ENCODE measurements around the gene PLEK2. TPM values are rescaled to one million over a fixed set of nuclear protein-coding genes. Genes with fewer than 3 reads are reported as not detected.

Gene PLEK2
- total RNA-seq, 1 donor from 2014 or later = 1.7 TPM

- intact Hi-C loops (cut with micrococcal nuclease) = no loop called here
- Mint-ChIP-seq H3K4me1 (no peaks in the 10 kb centered on the region), H3K9me3 (no peaks in the 10 kb centered on the region), H3K27me3 (peaks cover 30% of the 10 kb centered on the region), H3K4me3 (no peak overlapping the region), H3K27ac (no peak overlapping the region), H3K36me3 (ENCODE audit: low read depth) (no peaks in the 10 kb centered on the region)
- no peak for DNase-seq
Measured at GRCh38 chr14:67441256-67441655, 29.3 kb upstream of the PLEK2 start.

GRCh38 chr14:67440513-67440912, 28.5 kb upstream of the PLEK2 start:
- Mint-ChIP-seq H3K27ac (no peak overlapping the region), H3K36me3 (ENCODE audit: low read depth) (no peaks in the 10 kb centered on the region), H3K4me3 (no peak overlapping the region), H3K27me3 (peaks cover 27% of the 10 kb centered on the region), H3K4me1 (no peaks in the 10 kb centered on the region), H3K9me3 (no peaks in the 10 kb centered on the region)
- no peak for DNase-seq
- intact Hi-C loops (cut with micrococcal nuclease) = no loop called here

- no peak overlapping the region for H3K27ac Mint-ChIP-seq
- no peaks in the 10 kb centered on the region for H3K9me3 Mint-ChIP-seq
- intact Hi-C loops (cut with micrococcal nuclease) = no loop called here
- H3K4me1 Mint-ChIP-seq = no peaks in the 10 kb centered on the region
- no peak for DNase-seq
- H3K36me3 Mint-ChIP-seq (ENCODE audit: low read depth) = no peaks in the 10 kb centered on the region
- peaks cover 29% of the 10 kb centered on the region for H3K27me3 Mint-ChIP-seq
- H3K4me3 Mint-ChIP-seq = no peak overlapping the region
Measured at GRCh38 chr14:67438969-67439368, 27.0 kb upstream of the PLEK2 start.

- Mint-ChIP-seq H3K36me3 (ENCODE audit: low read depth) (no peaks in the 10 kb centered on the region), H3K4me3 (no peak overlapping the region)
- intact Hi-C loops (cut with micrococcal nuclease) = no loop called here
Measured at GRCh38 chr14:67436006-67436866, 24.3 kb upstream of the PLEK2 start.

GRCh38 chr14:67435603-67436002, 23.6 kb upstream of the PLEK2 start:
- H3K4me3 Mint-ChIP-seq = no peak overlapping the region
- H3K4me1 Mint-ChIP-seq = no peaks in the 10 kb centered on the region
- H3K9me3 Mint-ChIP-seq = no peaks in the 10 kb centered on the region
- no peak overlapping the region for H3K27ac Mint-ChIP-seq
- no peak for DNase-seq
- peaks cover 27% of the 10 kb centered on the region for H3K27me3 Mint-ChIP-seq
- intact Hi-C loops (cut with micrococcal nuclease) = no loop called here
- H3K36me3 Mint-ChIP-seq (ENCODE audit: low read depth) = no peaks in the 10 kb centered on the region

More at GRCh38 chr14:67436006-67436866, 24.3 kb upstream of the PLEK2 start:
- no peak for DNase-seq
- Mint-ChIP-seq H3K27ac (no peak overlapping the region), H3K27me3 (peaks cover 27% of the 10 kb centered on the region), H3K4me1 (no peaks in the 10 kb centered on the region), H3K9me3 (no peaks in the 10 kb centered on the region)

GRCh38 chr14:67432050-67432564, 20.1 kb upstream of the PLEK2 start:
- DNase-seq = no peak
- H3K4me1 Mint-ChIP-seq = no peaks in the 10 kb centered on the region
- no peaks in the 10 kb centered on the region for H3K36me3 Mint-ChIP-seq (ENCODE audit: low read depth)
- no peaks in the 10 kb centered on the region for H3K9me3 Mint-ChIP-seq
- H3K27ac Mint-ChIP-seq = no peak overlapping the region
- peaks cover 19% of the 10 kb centered on the region for H3K27me3 Mint-ChIP-seq
- no peak overlapping the region for H3K4me3 Mint-ChIP-seq
- intact Hi-C loops (cut with micrococcal nuclease) = no loop called here

GRCh38 chr14:67429510-67430205, 17.7 kb upstream of the PLEK2 start:
- no peak overlapping the region for H3K4me3 Mint-ChIP-seq
- intact Hi-C loops (cut with micrococcal nuclease) = loop anchor here (5.0 to 10.0 kb wide), 2 partner anchors 98 to 275 kb away; partner anchors contain the start of gene RDH12
- peaks cover 3% of the 10 kb centered on the region for H3K4me1 Mint-ChIP-seq
- peaks cover 32% of the 10 kb centered on the region for H3K27me3 Mint-ChIP-seq
- DNase-seq = no peak
- H3K9me3 Mint-ChIP-seq = no peaks in the 10 kb centered on the region
- no peak overlapping the region for H3K27ac Mint-ChIP-seq
- no peaks in the 10 kb centered on the region for H3K36me3 Mint-ChIP-seq (ENCODE audit: low read depth)

- H3K27ac Mint-ChIP-seq = no peak overlapping the region
- H3K4me3 Mint-ChIP-seq = no peak overlapping the region
- H3K9me3 Mint-ChIP-seq = no peaks in the 10 kb centered on the region
- peaks cover 30% of the 10 kb centered on the region for H3K27me3 Mint-ChIP-seq
- intact Hi-C loops (cut with micrococcal nuclease) = loop anchor here (5.0 to 10.0 kb wide), 2 partner anchors 99 to 276 kb away; partner anchors contain the start of gene RDH12
- no peaks in the 10 kb centered on the region for H3K36me3 Mint-ChIP-seq (ENCODE audit: low read depth)
- peaks cover 3% of the 10 kb centered on the region for H3K4me1 Mint-ChIP-seq
- DNase-seq = no peak
Measured at GRCh38 chr14:67428501-67429031, 16.6 kb upstream of the PLEK2 start.

- H3K27ac Mint-ChIP-seq = no peak overlapping the region
- H3K4me1 Mint-ChIP-seq = peaks cover 3% of the 10 kb centered on the region
- intact Hi-C loops (cut with micrococcal nuclease) = loop anchor here (1.0 to 10.0 kb wide), 4 partner anchors 100 to 278 kb away; partner anchors contain the start of gene RDH12
- peaks cover 27% of the 10 kb centered on the region for H3K27me3 Mint-ChIP-seq
- H3K36me3 Mint-ChIP-seq (ENCODE audit: low read depth) = no peaks in the 10 kb centered on the region
- DNase-seq = peak; percentile 91
- H3K4me3 Mint-ChIP-seq = no peak overlapping the region
- H3K9me3 Mint-ChIP-seq = no peaks in the 10 kb centered on the region
Measured at GRCh38 chr14:67426983-67427606, 15.1 kb upstream of the PLEK2 start.

GRCh38 chr14:67426161-67426560, 14.2 kb upstream of the PLEK2 start:
- no peak for DNase-seq
- intact Hi-C loops (cut with micrococcal nuclease) = loop anchor here (5.0 to 10.0 kb wide), 2 partner anchors 101 to 279 kb away; partner anchors contain the start of gene RDH12
- H3K4me3 Mint-ChIP-seq = no peak overlapping the region
- H3K27ac Mint-ChIP-seq = no peak overlapping the region
- H3K36me3 Mint-ChIP-seq (ENCODE audit: low read depth) = no peaks in the 10 kb centered on the region
- peaks cover 27% of the 10 kb centered on the region for H3K27me3 Mint-ChIP-seq
- no peaks in the 10 kb centered on the region for H3K9me3 Mint-ChIP-seq
- H3K4me1 Mint-ChIP-seq = peaks cover 3% of the 10 kb centered on the region

GRCh38 chr14:67425608-67426007, 13.6 kb upstream of the PLEK2 start:
- Mint-ChIP-seq H3K27ac (no peak overlapping the region), H3K9me3 (no peaks in the 10 kb centered on the region), H3K4me1 (peaks cover 3% of the 10 kb centered on the region), H3K27me3 (peaks cover 27% of the 10 kb centered on the region), H3K36me3 (ENCODE audit: low read depth) (no peaks in the 10 kb centered on the region), H3K4me3 (no peak overlapping the region)
- no peak for DNase-seq
- intact Hi-C loops (cut with micrococcal nuclease) = loop anchor here (5.0 to 10.0 kb wide), 2 partner anchors 102 to 279 kb away; partner anchors contain the start of gene RDH12

- Mint-ChIP-seq H3K27ac (no peak overlapping the region), H3K36me3 (ENCODE audit: low read depth) (no peaks in the 10 kb centered on the region), H3K4me3 (no peak overlapping the region), H3K9me3 (no peaks in the 10 kb centered on the region), H3K27me3 (peaks cover 27% of the 10 kb centered on the region), H3K4me1 (peaks cover 3% of the 10 kb centered on the region)
- intact Hi-C loops (cut with micrococcal nuclease) = loop anchor here (10.0 kb wide), 1 partner anchor 280 kb away; the partner anchor contains the start of gene RDH12
- no peak for DNase-seq
Measured at GRCh38 chr14:67424539-67424938, 12.6 kb upstream of the PLEK2 start.

- intact Hi-C loops (cut with micrococcal nuclease) = loop anchor here (10.0 kb wide), 1 partner anchor 281 kb away; the partner anchor contains the start of gene RDH12
Measured at GRCh38 chr14:67423424-67423823, 11.5 kb upstream of the PLEK2 start.

More at GRCh38 chr14:67423424-67423823, 11.5 kb upstream of the PLEK2 start:
- Mint-ChIP-seq H3K27ac (no peak overlapping the region), H3K36me3 (ENCODE audit: low read depth) (no peaks in the 10 kb centered on the region), H3K27me3 (peaks cover 27% of the 10 kb centered on the region), H3K9me3 (no peaks in the 10 kb centered on the region), H3K4me3 (no peak overlapping the region), H3K4me1 (peaks cover 3% of the 10 kb centered on the region)
- DNase-seq = no peak
